ENCODE measurements around the gene HAPSTR1.
"Not testable (repeated sequence)": the region's sequence is repeated elsewhere in the genome, so short reads cannot be mapped to it uniquely, and the experiment has no call there.

The HAPSTR1 gene

DNA sequence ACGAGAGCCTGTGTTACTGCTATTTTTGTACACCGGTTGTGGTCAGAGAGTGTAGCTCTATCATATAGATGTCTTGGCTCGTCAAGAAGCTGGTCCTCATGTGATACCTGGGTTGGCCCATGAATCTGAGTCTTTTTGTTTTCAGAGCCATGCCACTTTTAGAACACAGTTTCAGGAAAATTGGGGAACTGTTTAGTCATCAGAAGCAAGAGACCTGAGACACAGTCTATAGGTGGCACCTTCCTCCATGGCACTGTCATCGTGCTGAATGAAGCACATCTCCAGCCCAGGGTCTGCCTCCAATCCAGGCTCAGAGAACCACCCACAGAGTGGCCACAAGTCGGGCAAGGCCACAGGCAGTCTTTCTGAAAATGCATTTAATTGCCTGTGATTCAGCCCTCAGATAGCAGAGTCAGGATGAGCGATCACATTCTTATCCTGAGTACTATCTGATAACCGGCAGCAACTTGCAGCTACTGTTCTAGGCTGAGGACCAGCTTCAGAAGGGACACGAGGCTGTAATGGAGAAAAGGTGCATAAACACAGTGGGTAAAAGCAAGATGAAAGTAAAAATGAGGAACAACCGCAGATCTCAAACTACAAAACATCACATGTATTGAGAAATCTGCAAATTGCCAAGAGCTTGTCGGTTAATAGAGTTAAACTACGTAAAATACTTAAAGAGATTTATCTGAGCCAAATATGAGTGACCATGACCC lies 14.2 kb upstream of the HAPSTR1 start:
- TF ChIP-seq Cebpa-rat (IDR thresholded peaks at IDR 0.05): peak in 2 of 11 experiments; percentile 9 to 10; a peak in 1 of 22 replicates
- H3K27ac ChIP-seq: peak overlapping the region; percentile 80 to 96 (median 92); a peak in 21 of 22 replicates
- no peaks in the 10 kb centered on the region for H3K36me3 ChIP-seq

DNA sequence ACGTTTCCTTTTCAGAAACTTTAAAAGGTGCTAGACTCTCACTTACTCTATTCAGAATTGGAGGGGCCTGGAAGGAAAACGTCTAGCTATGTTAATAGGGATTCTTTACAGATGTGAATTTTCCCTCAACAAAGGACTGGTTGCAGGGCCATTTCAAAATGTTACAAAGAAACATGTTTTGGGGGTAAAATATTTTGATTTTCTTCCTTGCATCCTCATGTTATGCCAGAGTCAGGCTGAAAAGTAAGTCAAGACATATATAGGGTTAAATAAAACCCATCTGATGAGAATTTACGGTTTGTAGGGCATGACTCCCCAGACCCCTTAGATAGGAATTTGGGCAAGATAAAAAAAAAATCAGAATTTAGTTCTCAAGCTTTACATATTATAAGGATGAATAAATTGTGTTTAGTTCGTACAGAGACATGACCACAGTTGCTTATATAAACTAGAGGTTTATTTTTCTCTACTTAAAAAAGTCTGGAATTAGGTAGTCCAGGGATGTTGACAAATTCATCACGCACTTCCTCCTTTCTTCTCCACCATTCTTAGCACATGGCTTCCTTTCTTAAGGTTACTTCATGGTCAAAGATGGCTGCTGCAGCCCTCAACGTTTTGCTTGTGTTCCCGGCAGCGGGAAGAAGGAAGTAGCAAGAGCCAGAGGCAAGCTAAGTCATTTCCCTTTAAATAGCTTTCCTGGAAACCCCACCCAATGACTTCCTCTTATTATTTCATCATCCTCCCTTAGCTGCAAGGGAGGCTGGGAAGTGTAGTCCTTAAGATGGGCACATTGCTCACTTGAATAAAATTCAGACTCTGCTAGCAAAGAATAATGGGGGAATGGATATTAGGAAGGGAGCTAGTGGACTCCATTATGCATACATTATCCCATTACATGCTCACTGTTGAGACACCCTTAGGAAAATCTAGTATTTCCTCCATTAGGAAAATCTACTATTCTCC lies 12.7 kb upstream of the HAPSTR1 start:
- Histone ChIP-seq H3K4me2 (peak overlapping the region in 7 of 11 experiments; percentile 44 to 79 (median 72); a peak in 13 of 22 replicates), H3K4me1 (peaks cover 22 to 60% (median 45%) of the 10 kb centered on the region in 10 experiments), H3K9me3 (replicated peaks in 1 of 11) (peaks cover 4 to 27% (median 15%) of the 10 kb centered on the region in 11 experiments; a peak in 17 of 22 replicates), H3K27ac (peak overlapping the region; percentile 80 to 96 (median 92)), H3K9ac (peak overlapping the region in 10 of 11 experiments; percentile 2 to 72 (median 60); a peak in 17 of 22 replicates)
- not testable (repeated sequence) for H4K20me1 ChIP-seq, H3K27me3 ChIP-seq, H3K36me3 ChIP-seq, H3K4me3 ChIP-seq
- TF ChIP-seq Cebpa-rat (IDR thresholded peaks at IDR 0.05): peak in 10 of 11 experiments; percentile 37 to 86 (median 82); a peak in 16 of 22 replicates

More for the DNA sequence above, 14.2 kb upstream of the HAPSTR1 start:
- Histone ChIP-seq H3K4me2 (peak overlapping the region; percentile 33 to 79 (median 47)), H3K4me3 (no peak overlapping the region), H4K20me1 (no peaks in the 10 kb centered on the region), H3K4me1 (peaks cover 37 to 73% (median 58%) of the 10 kb centered on the region in 10 experiments), H3K9ac (peak overlapping the region in 7 of 11 experiments; percentile 7 to 72 (median 68); a peak in 13 of 22 replicates), H3K9me3 (replicated peaks in 1 of 11) (peaks cover 4 to 27% (median 15%) of the 10 kb centered on the region in 11 experiments; a peak in 17 of 22 replicates), H3K27me3 (no peaks in the 10 kb centered on the region)

DNA sequence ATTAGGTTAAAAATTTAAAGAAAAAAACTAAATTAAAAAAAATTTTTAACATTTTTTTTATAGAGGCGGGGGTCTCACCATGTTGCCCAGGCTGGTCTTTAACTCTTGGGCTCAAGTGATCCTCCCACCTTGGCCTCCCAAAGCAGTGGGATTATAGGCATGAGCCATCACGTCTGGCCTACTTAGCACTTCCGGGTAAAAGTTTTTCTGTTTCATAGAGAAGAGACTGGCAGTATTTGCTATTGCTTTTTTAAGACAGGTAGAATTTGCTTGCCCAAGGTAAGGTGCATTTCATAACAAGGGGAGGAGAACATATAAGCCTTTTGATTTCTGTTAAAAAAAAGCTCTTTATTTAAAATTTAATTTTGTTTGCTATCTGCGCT lies 12.0 kb upstream of the HAPSTR1 start:
- Histone ChIP-seq H3K9ac (peak overlapping the region in 3 of 11 experiments; percentile 1 to 61 (median 42); a peak in 6 of 22 replicates), H3K9me3 (replicated peaks in 1 of 11) (peaks cover 4 to 32% (median 19%) of the 10 kb centered on the region in 11 experiments; a peak in 18 of 22 replicates), H3K4me2 (peak overlapping the region in 5 of 11 experiments; percentile 5 to 51 (median 42); a peak in 8 of 22 replicates), H3K27me3 (no peaks in the 10 kb centered on the region), H3K36me3 (no peaks in the 10 kb centered on the region), H4K20me1 (no peaks in the 10 kb centered on the region), H3K4me3 (no peak overlapping the region), H3K27ac (peak overlapping the region; percentile 73 to 96 (median 91); a peak in 21 of 22 replicates), H3K4me1 (peaks cover 22 to 60% (median 45%) of the 10 kb centered on the region in 10 experiments)
- TF ChIP-seq Cebpa-rat (IDR thresholded peaks at IDR 0.05): no peak

DNA sequence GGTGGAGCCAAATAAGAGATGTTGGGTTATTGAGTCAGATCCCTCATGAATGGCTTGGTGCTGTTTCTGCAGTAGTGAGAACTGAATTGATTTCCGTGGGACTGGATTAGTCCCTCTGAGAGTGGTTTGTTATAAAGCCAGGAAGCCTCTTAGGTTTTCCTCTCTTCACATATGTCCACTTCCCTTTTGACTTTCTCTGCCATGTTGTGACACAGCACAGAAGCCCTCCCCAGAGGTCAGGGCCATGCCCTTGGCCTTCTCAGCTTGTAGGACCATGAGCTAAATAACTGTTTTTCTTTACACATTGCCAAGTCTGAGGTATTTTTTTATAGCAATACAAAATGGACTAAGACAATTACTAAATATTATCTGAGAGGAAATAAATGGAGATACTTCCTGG lies 10.3 kb upstream of the HAPSTR1 start:
- peak overlapping the region; percentile 8 to 96 (median 63); a peak in 19 of 22 replicates for H3K27ac ChIP-seq
- H3K4me3 ChIP-seq: no peak overlapping the region
- peak overlapping the region in 10 of 11 experiments; percentile 1 to 51 (median 33); a peak in 14 of 22 replicates for H3K4me2 ChIP-seq
- TF ChIP-seq Cebpa-rat (IDR thresholded peaks at IDR 0.05): no peak
- no peaks in the 10 kb centered on the region for H3K36me3 ChIP-seq
- H4K20me1 ChIP-seq: no peaks in the 10 kb centered on the region
- H3K27me3 ChIP-seq: no peaks in the 10 kb centered on the region
- peaks cover 16 to 54% (median 41%) of the 10 kb centered on the region in 10 experiments for H3K4me1 ChIP-seq
- peak overlapping the region in 4 of 11 experiments; percentile 23 to 55 (median 35); a peak in 5 of 22 replicates for H3K9ac ChIP-seq
- peaks cover 4 to 41% (median 29%) of the 10 kb centered on the region in 11 experiments; a peak in 18 of 22 replicates for H3K9me3 ChIP-seq (replicated peaks in 1 of 11)

DNA sequence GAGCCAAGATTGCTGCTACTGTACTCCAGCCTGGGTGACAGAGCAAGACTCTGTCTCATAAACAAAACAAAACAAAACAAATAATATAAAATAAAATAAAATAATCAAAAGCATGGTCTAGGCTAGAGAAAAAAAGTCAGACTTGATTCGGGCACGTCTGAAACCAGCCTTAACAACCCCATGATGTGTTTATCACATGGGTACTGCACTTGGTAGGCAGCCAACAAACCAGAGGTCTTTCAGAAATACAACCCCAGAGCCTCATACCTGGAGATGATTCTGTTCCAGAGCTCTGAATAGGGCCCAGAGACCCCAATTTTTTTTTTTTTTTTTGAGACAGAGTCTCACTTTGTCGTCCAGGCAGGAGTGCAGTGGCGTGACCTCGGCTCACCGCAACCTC lies 9.6 kb upstream of the HAPSTR1 start:
- peak overlapping the region in 10 of 11 experiments; percentile 8 to 96 (median 64); a peak in 18 of 22 replicates for H3K27ac ChIP-seq
- no peak overlapping the region for H3K9ac ChIP-seq
- H3K36me3 ChIP-seq: no peaks in the 10 kb centered on the region
- peak overlapping the region in 1 of 11 experiments; percentile 51; a peak in 3 of 22 replicates for H3K4me2 ChIP-seq
- peaks cover 9 to 47% (median 34%) of the 10 kb centered on the region in 10 experiments for H3K4me1 ChIP-seq
- H4K20me1 ChIP-seq: no peaks in the 10 kb centered on the region
- no peak overlapping the region for H3K4me3 ChIP-seq
- H3K9me3 ChIP-seq (replicated peaks in 1 of 11): peaks cover 4 to 41% (median 29%) of the 10 kb centered on the region in 11 experiments; a peak in 18 of 22 replicates
- H3K27me3 ChIP-seq: no peaks in the 10 kb centered on the region
- TF ChIP-seq Cebpa-rat (IDR thresholded peaks at IDR 0.05): no peak

DNA sequence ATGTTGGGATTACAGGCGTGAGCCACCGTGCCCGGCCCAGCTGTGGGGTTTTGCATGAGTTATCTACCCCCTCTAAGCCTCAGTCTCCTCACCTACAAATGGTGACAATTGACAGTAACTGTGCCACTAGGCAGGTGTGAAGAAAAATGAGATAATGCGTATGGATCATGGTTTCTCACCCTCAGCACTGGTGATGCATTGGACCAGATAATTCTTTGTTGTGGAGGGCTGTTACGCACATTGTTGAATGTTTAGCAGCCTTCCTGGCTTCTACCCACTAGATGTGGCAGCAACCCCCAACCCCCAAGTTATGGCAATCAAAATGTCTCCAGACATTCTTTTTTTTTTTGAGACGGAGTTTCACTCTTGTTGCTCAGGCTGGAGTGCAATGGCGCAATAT lies 9.0 kb upstream of the HAPSTR1 start:
- H3K4me1 ChIP-seq: peaks cover 3 to 41% (median 28%) of the 10 kb centered on the region in 10 experiments
- H3K9ac ChIP-seq: no peak overlapping the region
- H3K4me3 ChIP-seq: no peak overlapping the region
- H3K27me3 ChIP-seq: no peaks in the 10 kb centered on the region
- no peaks in the 10 kb centered on the region for H3K36me3 ChIP-seq
- H3K9me3 ChIP-seq (replicated peaks in 1 of 11): peaks cover 4 to 39% (median 29%) of the 10 kb centered on the region in 11 experiments; a peak in 18 of 22 replicates
- no peak overlapping the region for H3K4me2 ChIP-seq
- no peak for TF ChIP-seq Cebpa-rat (IDR thresholded peaks at IDR 0.05)
- H3K27ac ChIP-seq: peak overlapping the region in 1 of 11 experiments; percentile 96; a peak in 1 of 22 replicates
- H4K20me1 ChIP-seq: no peaks in the 10 kb centered on the region

DNA sequence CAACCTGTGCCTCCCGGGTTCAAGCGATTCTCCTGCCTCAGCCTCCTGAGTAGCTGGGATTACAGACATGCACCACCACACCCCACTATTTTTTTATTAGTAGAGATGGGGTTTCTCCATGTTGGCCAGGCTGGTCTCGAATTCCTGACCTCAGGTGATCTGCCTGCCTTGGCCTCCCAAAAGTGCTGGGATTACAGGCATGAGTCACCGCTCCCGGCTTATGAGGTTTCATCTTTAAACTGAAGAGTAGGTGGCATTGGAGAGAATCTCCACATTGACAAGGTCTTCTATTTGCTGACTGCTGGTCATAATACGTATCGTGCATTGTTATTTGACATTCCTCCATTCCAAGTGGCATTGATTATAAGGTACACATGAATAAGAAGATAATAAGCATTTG lies 3.7 kb upstream of the HAPSTR1 start:
- Histone ChIP-seq H4K20me1 (peaks cover under 1 to 12% (median 4%) of the 10 kb centered on the region in 11 experiments; a peak in 17 of 22 replicates), H3K9me3 (replicated peaks in 1 of 11) (peaks cover 0 to 17% (median 13%) of the 10 kb centered on the region in 11 experiments; a peak in 16 of 22 replicates), H3K4me1 (peaks cover 6 to 28% (median 22%) of the 10 kb centered on the region in 10 experiments)
- H3K27me3 ChIP-seq, H3K27ac ChIP-seq, H3K4me2 ChIP-seq, H3K36me3 ChIP-seq, H3K4me3 ChIP-seq, H3K9ac ChIP-seq: not testable (repeated sequence)

DNA sequence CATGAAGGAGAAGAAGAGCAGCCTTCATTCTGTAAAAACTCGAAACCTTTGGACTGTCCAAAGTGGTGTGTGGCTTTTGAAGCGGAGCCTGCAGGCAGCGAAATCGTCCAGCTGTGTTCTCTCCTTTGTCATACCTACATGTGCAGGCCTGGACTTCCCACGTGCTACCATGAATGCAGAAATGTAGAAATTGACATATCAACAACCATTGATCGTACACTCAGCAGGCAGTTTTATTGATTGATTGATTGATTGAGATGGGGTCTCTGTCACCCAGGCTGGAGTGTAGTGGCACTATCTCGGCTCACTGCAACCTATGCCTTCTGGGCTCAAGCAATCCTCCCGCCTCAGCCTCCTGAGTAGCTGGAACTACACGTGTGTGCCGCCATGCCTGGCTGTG lies 2.6 kb upstream of the HAPSTR1 start:
- H3K36me3 ChIP-seq: peaks cover 0 to 11% (median 10%) of the 10 kb centered on the region in 11 experiments; a peak in 16 of 22 replicates
- TF ChIP-seq Cebpa-rat (IDR thresholded peaks at IDR 0.05): no peak
- peaks cover 6 to 31% (median 23%) of the 10 kb centered on the region in 10 experiments for H3K4me1 ChIP-seq
- H3K27me3 ChIP-seq: no peaks in the 10 kb centered on the region
- H3K4me2 ChIP-seq: peak overlapping the region in 5 of 11 experiments; percentile 3 to 47 (median 12); a peak in 5 of 22 replicates
- no peak overlapping the region for H3K27ac ChIP-seq
- H4K20me1 ChIP-seq: peaks cover 11 to 23% (median 15%) of the 10 kb centered on the region in 11 experiments
- H3K4me3 ChIP-seq: no peak overlapping the region
- peaks cover 0 to 17% (median 13%) of the 10 kb centered on the region in 11 experiments; a peak in 16 of 22 replicates for H3K9me3 ChIP-seq (replicated peaks in 1 of 11)
- no peak overlapping the region for H3K9ac ChIP-seq

Data from BLaER1 treated with 17β-estradiol and CSF1 and Interleukin-3, amounts not matched to agents 10 nM and 100 nM (cell line).